H1 (cell line): Measurements from ENCODE around the gene PAQR4. TPM values are rescaled to one million over a fixed set of nuclear protein-coding genes. Genes with fewer than 3 reads are reported as not detected.

Experiments used
- CTCF ChIA-PET: fragments of 300-600 bp; sonication (Branson Sonifier 250); formaldehyde crosslinking; loops from one replicate; lab custom pipeline; 2021; ENCODE audit not compliant: partially characterized antibody; lab: Charles Lee
- POLR2A ChIA-PET: fragments of 300-600 bp; sonication (Branson Sonifier 250); formaldehyde crosslinking; loops from one replicate; lab custom pipeline; 2021; ENCODE audit warnings: inconsistent platforms; ENCODE audit not compliant: partially characterized antibody; lab: Charles Lee
- DNase-seq, 2 experiments: peaks; one replicate each; pipeline versions ENCODE4 v3.0.0 to v3.0.0-alpha.2; 2010 to 2022; ENCODE audit warnings: low spot score in 2 of 2, low read depth in 1 of 2, mixed read lengths in 1 of 2
- FAIRE-seq: peaks from 2 replicates; lab custom pipeline; 2011; peaks lifted over from hg19 to GRCh38; lab: Jason Lieb, UNC
- H2AFZ ChIP-seq: 2 replicates; pipeline ENCODE4 v1.8.1; 2012; ENCODE audit warnings: low read length, inconsistent platforms
- H2AK5ac ChIP-seq: 2 replicates; pipeline ENCODE4 v1.6.1; 2013; ENCODE audit warnings: low read depth, low read length
- H2BK120ac ChIP-seq: replicated peaks from 2 replicates; pipeline ENCODE3; 2013; ENCODE audit warnings: low read depth, low read length, inconsistent platforms
- H2BK12ac ChIP-seq: 2 replicates; pipeline ENCODE4 v1.6.1; 2013; ENCODE audit warnings: low read depth, low read length
- H2BK15ac ChIP-seq: 2 replicates; pipeline ENCODE4 v1.6.1; 2013; ENCODE audit warnings: low read length
- H2BK20ac ChIP-seq: 2 replicates; pipeline ENCODE4 v1.6.1; 2013; ENCODE audit warnings: low read length
- H2BK5ac ChIP-seq: 2 replicates; pipeline ENCODE4 v1.6.1; 2013; ENCODE audit warnings: low read depth, low read length
- H3K14ac ChIP-seq: 2 replicates; pipeline ENCODE4 v1.6.1; 2013; ENCODE audit warnings: inconsistent platforms; ENCODE audit not compliant: insufficient read length
- H3K18ac ChIP-seq: 2 replicates; pipeline ENCODE4 v1.6.1; 2013; ENCODE audit warnings: low read length; ENCODE audit errors: extremely low read depth
- H3K23ac ChIP-seq: 2 replicates; pipeline ENCODE4 v1.6.1; 2013; ENCODE audit warnings: inconsistent platforms; ENCODE audit not compliant: insufficient read length
- H3K23me2 ChIP-seq: 2 replicates; pipeline ENCODE4 v1.6.1; 2013; ENCODE audit warnings: low read depth, low read length
- H3K27ac ChIP-seq: 2 replicates; pipeline ENCODE4 v1.6.1; 2011; ENCODE audit warnings: low read depth, low read length, inconsistent platforms
- H3K27me3 ChIP-seq, 4 experiments: replicated peaks in 1 of 4; 1 replicate in 1 of 4; 2 replicates in 3 of 4; pipeline versions ENCODE4 v1.6.1 to v1.8.1; 2011 to 2013; ENCODE audit warnings: low read length in 3 of 4, mild to moderate bottlenecking in 3 of 4, inconsistent platforms in 2 of 4, mixed read lengths in 2 of 4, moderate library complexity in 1 of 4; ENCODE audit not compliant: control insufficient read depth in 3 of 4, insufficient read depth in 3 of 4; ENCODE audit errors: extremely low read depth in 1 of 4
- H3K36me3 ChIP-seq, 4 experiments: 2 replicates each; pipeline versions ENCODE4 v1.6.1 to v1.8.1; 2011 to 2013; ENCODE audit warnings: mild to moderate bottlenecking in 4 of 4, low read length in 3 of 4, moderate library complexity in 2 of 4, control low read depth in 1 of 4, inconsistent platforms in 1 of 4; ENCODE audit not compliant: insufficient read depth in 4 of 4, control insufficient read depth in 2 of 4
- H3K4ac ChIP-seq: replicated peaks from 2 replicates; pipeline ENCODE3; 2013; ENCODE audit warnings: low read length, low read depth, mixed read lengths, inconsistent platforms; ENCODE audit not compliant: insufficient read length
- H3K4me1 ChIP-seq, 4 experiments: replicated peaks in 1 of 4; 1 replicate in 1 of 4; 2 replicates in 3 of 4; pipeline versions ENCODE4 v1.6.1 to v1.8.1; 2011 to 2013; ENCODE audit warnings: low read length in 3 of 4, inconsistent platforms in 2 of 4, mixed read lengths in 1 of 4; ENCODE audit not compliant: insufficient read depth in 4 of 4, control insufficient read depth in 3 of 4
- H3K4me2 ChIP-seq, 2 experiments: 2 replicates each; pipeline versions ENCODE4 v1.6.1 to v1.8.1; 2011 to 2013; ENCODE audit warnings: low read depth in 2 of 2, low read length in 2 of 2, control low read depth in 1 of 2, inconsistent platforms in 1 of 2, mild to moderate bottlenecking in 1 of 2; ENCODE audit not compliant: insufficient read depth in 1 of 2
- H3K4me3 ChIP-seq, 4 experiments: fragments of 200-600, 300-600 bp in 1 of 4; sonication (generic), shearing (Covaris generic), sonication (Bioruptor Twin) in 1 of 4; 2 replicates each; pipeline versions ENCODE4 v1.5.1 to v1.8.1; 2011 to 2016; ENCODE audit warnings: low read length in 4 of 4, low read depth in 3 of 4, control low read depth in 2 of 4, inconsistent platforms in 2 of 4, mild to moderate bottlenecking in 2 of 4, mixed read lengths in 1 of 4, moderate library complexity in 1 of 4; ENCODE audit not compliant: insufficient read depth in 2 of 4; ENCODE audit errors: extremely low read depth in 1 of 4
- H3K56ac ChIP-seq: replicated peaks from 2 replicates; pipeline ENCODE3; 2013; ENCODE audit warnings: low read depth, mild to moderate bottlenecking, mixed read lengths, low read length, inconsistent platforms; ENCODE audit not compliant: insufficient read length
- H3K79me1 ChIP-seq: 2 replicates; pipeline ENCODE4 v1.6.1; 2013; ENCODE audit warnings: low read depth, low read length, control low read depth
- H3K79me2 ChIP-seq, 2 experiments: 2 replicates each; pipeline versions ENCODE4 v1.6.1 to v1.8.1; 2012 to 2013; ENCODE audit warnings: low read length in 2 of 2, mild to moderate bottlenecking in 2 of 2, inconsistent platforms in 1 of 2; ENCODE audit not compliant: insufficient read depth in 2 of 2, control insufficient read depth in 1 of 2
- H3K9ac ChIP-seq, 4 experiments: replicated peaks in 1 of 4; 1 replicate in 1 of 4; 2 replicates in 3 of 4; pipeline versions ENCODE4 v1.6.1 to v1.8.1; 2011 to 2013; ENCODE audit warnings: low read depth in 3 of 4, low read length in 3 of 4, control low read depth in 2 of 4, mild to moderate bottlenecking in 2 of 4, moderate library complexity in 2 of 4, inconsistent platforms in 1 of 4; ENCODE audit errors: extremely low read depth in 1 of 4
- H3K9me3 ChIP-seq, 2 experiments: 2 replicates each; pipeline versions ENCODE4 v1.6.1 to v1.8.1; 2012 to 2013; ENCODE audit warnings: mild to moderate bottlenecking in 2 of 2, moderate library complexity in 2 of 2, control low read depth in 1 of 2, inconsistent platforms in 1 of 2, low read depth in 1 of 2, low read length in 1 of 2, mixed read lengths in 1 of 2; ENCODE audit not compliant: insufficient read depth in 2 of 2
- H4K20me1 ChIP-seq, 2 experiments: replicated peaks in 1 of 2; 2 replicates each; pipeline versions ENCODE3 to v1.8.1; 2011 to 2013; ENCODE audit warnings: inconsistent platforms in 2 of 2, low read length in 2 of 2, mild to moderate bottlenecking in 1 of 2; ENCODE audit not compliant: insufficient read depth in 2 of 2, control insufficient read depth in 1 of 2
- H4K5ac ChIP-seq: 2 replicates; pipeline ENCODE4 v1.6.1; 2013; ENCODE audit warnings: low read length, low read depth, mixed read lengths, inconsistent platforms; ENCODE audit not compliant: insufficient read length
- H4K8ac ChIP-seq: 2 replicates; pipeline ENCODE4 v1.8.0; 2013; ENCODE audit warnings: mild to moderate bottlenecking, moderate library complexity, low read length, inconsistent platforms; ENCODE audit not compliant: insufficient read depth; ENCODE audit errors: extremely low read depth
- H4K91ac ChIP-seq: replicated peaks from 2 replicates; pipeline ENCODE3; 2013; ENCODE audit warnings: low read length, mixed read lengths, inconsistent platforms; ENCODE audit not compliant: insufficient read length
- POLR2AphosphoS5 ChIP-seq: IDR thresholded peaks from 2 replicates; pipeline ENCODE4 v1.6.1; 2011; ENCODE audit warnings: low read depth, low read length
- ZNF274 ChIP-seq: IDR thresholded peaks from 2 replicates; pipeline ENCODE4 v1.7.0; 2012; ENCODE audit warnings: low read length, borderline replicate concordance; ENCODE audit errors: extremely low read depth
- WGBS, 2 experiments: shearing (Covaris generic) in 1 of 2; methylation state at CpG; one replicate each; pipeline versions ENCODE4 v1.1.6 to v1.1.7; 2013 to 2015; ENCODE audit warnings: low lambda C conversion rate in 2 of 2, mixed read lengths in 2 of 2, inconsistent platforms in 1 of 2, low coverage in 1 of 2, missing lambda C conversion rate in 1 of 2; ENCODE audit not compliant: insufficient replicate concordance in 2 of 2, insufficient coverage in 1 of 2, insufficient read length in 1 of 2; ENCODE audit errors: extremely low coverage in 1 of 2, missing lambda C conversion rate in 1 of 2; 5-methylcytosine and 5-hydroxymethylcytosine counted together
- polyA plus RNA-seq, 7 experiments: library from polyadenylated mRNA; depleted of rRNA in 3 of 7; stranded (reverse) in 5 of 7; unstranded in 2 of 7; fragments of >200 nt in 5 of 7; fragments of 200-250 nt in 2 of 7; gene quantifications; 1 replicate in 5 of 7; 2 replicates in 1 of 7; 4 replicates in 1 of 7; pipeline versions ENCODE4 v1.2.1 to v1.2.3, GENCODE V29; 2011 to 2013; ENCODE audit warnings: missing spikeins in 2 of 7, mixed read lengths in 2 of 7
- total RNA-seq: library from RNA; stranded (reverse); fragmentation: NEBNext Ultra II Directional; extraction: Animal tissue kit (Norgen Biotek cat#: 25700); gene quantifications from 2 replicates; pipeline ENCODE4 v1.2.1, GENCODE V29; 2021

PAQR4 gene
- total and polyA plus RNA-seq, 2 of the 8 experiments (the other 6 are each of a cell fraction or from before 2014, with no cell fraction given): 28.2 to 34.6 TPM

DNA sequence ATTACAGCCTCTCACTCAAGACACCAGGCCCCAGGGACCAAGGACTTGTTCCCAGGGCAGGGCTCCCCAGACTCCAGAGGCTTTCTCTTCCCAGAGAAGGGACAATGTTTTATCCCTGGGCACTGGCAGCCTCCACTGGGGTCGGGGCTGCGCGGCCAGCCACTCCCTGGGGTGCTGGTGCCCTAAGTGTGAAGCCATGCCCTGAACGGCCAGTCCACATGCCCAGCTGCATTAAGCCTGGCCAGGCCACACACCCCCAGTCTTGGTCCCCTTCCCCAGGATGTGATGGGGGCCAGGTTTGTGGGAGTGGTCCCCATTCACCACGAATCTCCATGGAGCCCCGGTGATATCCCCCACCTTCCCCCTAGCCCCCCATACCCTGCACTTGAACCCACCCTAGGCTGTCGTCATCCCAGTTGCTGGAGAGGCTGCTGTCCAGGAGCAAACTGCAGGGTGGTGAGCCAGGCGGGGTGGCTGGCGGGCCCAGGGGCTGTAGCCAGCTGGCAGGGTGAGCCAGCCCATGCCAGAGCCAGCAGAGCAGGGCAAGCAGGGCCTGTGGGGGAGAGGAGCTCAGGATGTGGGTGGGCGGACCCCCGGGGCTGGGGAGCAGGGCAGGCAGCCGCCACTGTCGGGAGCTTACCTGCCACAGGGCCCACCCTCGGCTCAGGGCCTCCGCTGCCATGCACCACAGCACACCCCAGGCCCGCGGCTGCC lies 4.6 kb downstream of the PAQR4 start:
- H3K9ac ChIP-seq: no peak overlapping the region
- no peak overlapping the region for H4K91ac ChIP-seq
- no peak overlapping the region for H2AFZ ChIP-seq
- H3K9me3 ChIP-seq: no peaks in the 10 kb centered on the region
- no peak overlapping the region for H2BK15ac ChIP-seq
- POLR2A ChIA-PET: interaction anchor here (0.7 to 25.4 kb wide), 11 partner anchors 9 to 66 kb away, joined by 3 to 455 read pairs (median 4); partner anchors contain the start of genes CLDN6, HCFC1R1, KREMEN2 and PKMYT1
- H2BK20ac ChIP-seq: no peak overlapping the region
- peaks cover 16% of the 10 kb centered on the region for H3K79me1 ChIP-seq
- H3K79me2 ChIP-seq: peaks cover 0 to 2% of the 10 kb centered on the region in 2 experiments; a peak in 1 of 4 replicates
- H3K23me2 ChIP-seq: peaks cover 6% of the 10 kb centered on the region
- H3K4me1 ChIP-seq: peaks cover 0 to 14% (median 6%) of the 10 kb centered on the region in 4 experiments; a peak in 5 of 7 replicates
- no peak overlapping the region for H2BK12ac ChIP-seq
- H2BK120ac ChIP-seq: no peak overlapping the region
- DNase-seq (no peak), FAIRE-seq (no peak)
- H3K4ac ChIP-seq: no peak overlapping the region
- H3K27me3 ChIP-seq: peaks cover 0 to under 1% (median 0%) of the 10 kb centered on the region in 4 experiments; a peak in 2 of 7 replicates
- TF ChIP-seq POLR2AphosphoS5: peak; percentile 63; the same call in 1 of the 2 replicates
- TF ChIP-seq ZNF274: no peak
- peak overlapping the region; percentile 11; the same call in 1 of the 2 replicates for H4K8ac ChIP-seq
- peaks cover 30 to 38% of the 10 kb centered on the region in 2 experiments for H4K20me1 ChIP-seq
- no peak overlapping the region for H2AK5ac ChIP-seq
- no peak overlapping the region for H3K4me2 ChIP-seq
- no peak overlapping the region for H3K14ac ChIP-seq
- no peak overlapping the region for H3K23ac ChIP-seq
- no peak overlapping the region for H4K5ac ChIP-seq
- H3K56ac ChIP-seq: no peak overlapping the region
- CTCF ChIA-PET: interaction anchor here (0.9 to 2.8 kb wide), 11 partner anchors 9 to 104 kb away, joined by 3 to 15 read pairs (median 3); partner anchors contain the start of gene KREMEN2
- 98% methylated on average over 16 of the region's 17 CpGs; no CpG with 5 or more reads in 1 of the 2 experiments for WGBS, 2 experiments
- H3K18ac ChIP-seq: no peak overlapping the region
- H3K36me3 ChIP-seq: peaks cover 20 to 46% (median 33%) of the 10 kb centered on the region in 4 experiments
- H3K4me3 ChIP-seq: no peak overlapping the region
- H2BK5ac ChIP-seq: no peak overlapping the region
- H3K27ac ChIP-seq: no peak overlapping the region
